ENCODE data around the gene CACNA1B.
"Not testable (repeated sequence)": the region's sequence is repeated elsewhere in the genome, so short reads cannot be mapped to it uniquely, and the experiment has no call there.

The CACNA1B gene
- total RNA-seq: 0 to 0.39 (median 0.03) reads per million in 9 experiments

GRCh38 chr9:137877506-137878122 is at the start of gene CACNA1B:
TSS of gene CACNA1B (plus strand) at chr9:137877782. CDS start at chr9:137877934, 152 bp downstream.
- not testable (repeated sequence) for ATAC-seq (replicated peaks); H3K4me1 Mint-ChIP-seq (ENCODE audit: low read depth in 2 of 2); DNase-seq; H3K27ac Mint-ChIP-seq; H3K9me3 Mint-ChIP-seq; H3K36me3 Mint-ChIP-seq (ENCODE audit: insufficient read depth)
- Mint-ChIP-seq H3K27me3 (peaks cover 53 to 76% of the 10 kb centered on the region in 2 donors), H3K4me3 (peak within 1 kb of the TSS in 1 of 2 donors; percentile 52)

GRCh38 chr9:137827908-137828526 is 49.6 kb upstream of the CACNA1B start:
- Mint-ChIP-seq H3K9me3 (no peaks in the 10 kb centered on the region), H3K27ac (no peak overlapping the region), H3K36me3 (ENCODE audit: insufficient read depth) (peaks cover 28% of the 10 kb centered on the region), H3K4me3 (no peak overlapping the region), H3K27me3 (no peaks in the 10 kb centered on the region), H3K4me1 (ENCODE audit: low read depth in 2 of 2) (peaks cover 7 to 13% of the 10 kb centered on the region in 2 donors)
- no peak for ATAC-seq (replicated peaks)
- DNase-seq: no peak

- H3K4me3 Mint-ChIP-seq: no peak overlapping the region
- H3K27ac Mint-ChIP-seq: no peak overlapping the region
- no peak for DNase-seq
- no peak for ATAC-seq (replicated peaks)
- peaks cover 23% of the 10 kb centered on the region for H3K36me3 Mint-ChIP-seq (ENCODE audit: insufficient read depth)
- no peaks in the 10 kb centered on the region for H3K27me3 Mint-ChIP-seq
- no peaks in the 10 kb centered on the region for H3K9me3 Mint-ChIP-seq
- H3K4me1 Mint-ChIP-seq (ENCODE audit: low read depth in 2 of 2): peaks cover 6 to 13% of the 10 kb centered on the region in 2 donors
Observed at GRCh38 chr9:137828527-137829259, 48.9 kb upstream of the CACNA1B start.

- ATAC-seq (replicated peaks): no peak
Observed at GRCh38 chr9:137829260-137829996, 48.2 kb upstream of the CACNA1B start.

GRCh38 chr9:137832191-137832700 is 45.3 kb upstream of the CACNA1B start:
- peaks cover 0 to 2% of the 10 kb centered on the region in 2 donors for H3K4me1 Mint-ChIP-seq (ENCODE audit: low read depth in 2 of 2)
- DNase-seq (no peak), ATAC-seq (replicated peaks) (no peak)
- no peak overlapping the region for H3K4me3 Mint-ChIP-seq
- H3K27ac Mint-ChIP-seq: no peak overlapping the region
- H3K27me3 Mint-ChIP-seq: no peaks in the 10 kb centered on the region
- peaks cover 11% of the 10 kb centered on the region for H3K36me3 Mint-ChIP-seq (ENCODE audit: insufficient read depth)
- H3K9me3 Mint-ChIP-seq: no peaks in the 10 kb centered on the region

More at GRCh38 chr9:137829260-137829996, 48.2 kb upstream of the CACNA1B start:
- no peak overlapping the region for H3K27ac Mint-ChIP-seq
- H3K4me3 Mint-ChIP-seq: no peak overlapping the region
- DNase-seq: no peak
- peaks cover 15% of the 10 kb centered on the region for H3K36me3 Mint-ChIP-seq (ENCODE audit: insufficient read depth)
- H3K4me1 Mint-ChIP-seq (ENCODE audit: low read depth in 2 of 2): peaks cover 3 to 13% of the 10 kb centered on the region in 2 donors
- no peaks in the 10 kb centered on the region for H3K9me3 Mint-ChIP-seq
- H3K27me3 Mint-ChIP-seq: no peaks in the 10 kb centered on the region

- DNase-seq (no peak), ATAC-seq (replicated peaks) (no peak)
- H3K27me3 Mint-ChIP-seq: no peaks in the 10 kb centered on the region
- no peak overlapping the region for H3K4me3 Mint-ChIP-seq
- H3K4me1 Mint-ChIP-seq (ENCODE audit: low read depth in 2 of 2): peaks cover 0 to 2% of the 10 kb centered on the region in 2 donors
- no peaks in the 10 kb centered on the region for H3K9me3 Mint-ChIP-seq
- no peak overlapping the region for H3K27ac Mint-ChIP-seq
- H3K36me3 Mint-ChIP-seq (ENCODE audit: insufficient read depth): peaks cover 11% of the 10 kb centered on the region
Observed at GRCh38 chr9:137832830-137833590, 44.6 kb upstream of the CACNA1B start.

GRCh38 chr9:137833721-137834613 is 43.6 kb upstream of the CACNA1B start:
- Mint-ChIP-seq H3K36me3 (ENCODE audit: insufficient read depth) (peaks cover 7% of the 10 kb centered on the region), H3K27me3 (no peaks in the 10 kb centered on the region), H3K4me1 (ENCODE audit: low read depth in 2 of 2) (peaks cover 0 to 2% of the 10 kb centered on the region in 2 donors), H3K9me3 (no peaks in the 10 kb centered on the region), H3K4me3 (no peak overlapping the region), H3K27ac (no peak overlapping the region)
- DNase-seq (no peak), ATAC-seq (replicated peaks) (no peak)

- Mint-ChIP-seq H3K36me3 (ENCODE audit: insufficient read depth) (peaks cover 7% of the 10 kb centered on the region), H3K4me1 (ENCODE audit: low read depth in 2 of 2) (no peaks in the 10 kb centered on the region), H3K9me3 (no peaks in the 10 kb centered on the region), H3K4me3 (no peak overlapping the region), H3K27me3 (no peaks in the 10 kb centered on the region), H3K27ac (no peak overlapping the region)
- DNase-seq (no peak), ATAC-seq (replicated peaks) (no peak)
Observed at GRCh38 chr9:137834846-137835546, 42.6 kb upstream of the CACNA1B start.

- H3K9me3 Mint-ChIP-seq: no peaks in the 10 kb centered on the region
- peaks cover 7% of the 10 kb centered on the region for H3K36me3 Mint-ChIP-seq (ENCODE audit: insufficient read depth)
- H3K4me1 Mint-ChIP-seq (ENCODE audit: low read depth in 2 of 2): no peaks in the 10 kb centered on the region
- no peak for ATAC-seq (replicated peaks)
- no peak overlapping the region for H3K27ac Mint-ChIP-seq
- no peak for DNase-seq
- no peak overlapping the region for H3K4me3 Mint-ChIP-seq
- H3K27me3 Mint-ChIP-seq: no peaks in the 10 kb centered on the region
Observed at GRCh38 chr9:137836151-137836830, 41.3 kb upstream of the CACNA1B start.

- no peak for ATAC-seq (replicated peaks)
- H3K27me3 Mint-ChIP-seq: no peaks in the 10 kb centered on the region
- H3K27ac Mint-ChIP-seq: no peak overlapping the region
Observed at GRCh38 chr9:137836831-137837241, 40.7 kb upstream of the CACNA1B start.

More at GRCh38 chr9:137836831-137837241, 40.7 kb upstream of the CACNA1B start:
- DNase-seq: no peak
- Mint-ChIP-seq H3K9me3 (no peaks in the 10 kb centered on the region), H3K4me1 (ENCODE audit: low read depth in 2 of 2) (no peaks in the 10 kb centered on the region), H3K4me3 (no peak overlapping the region), H3K36me3 (ENCODE audit: insufficient read depth) (peaks cover 7% of the 10 kb centered on the region)
